ENCODE results near the gene TET1.
"Not testable (repeated sequence)": the region's sequence is repeated elsewhere in the genome, so short reads cannot be mapped to it uniquely, and the experiment has no call there.

TET1 gene

DNA sequence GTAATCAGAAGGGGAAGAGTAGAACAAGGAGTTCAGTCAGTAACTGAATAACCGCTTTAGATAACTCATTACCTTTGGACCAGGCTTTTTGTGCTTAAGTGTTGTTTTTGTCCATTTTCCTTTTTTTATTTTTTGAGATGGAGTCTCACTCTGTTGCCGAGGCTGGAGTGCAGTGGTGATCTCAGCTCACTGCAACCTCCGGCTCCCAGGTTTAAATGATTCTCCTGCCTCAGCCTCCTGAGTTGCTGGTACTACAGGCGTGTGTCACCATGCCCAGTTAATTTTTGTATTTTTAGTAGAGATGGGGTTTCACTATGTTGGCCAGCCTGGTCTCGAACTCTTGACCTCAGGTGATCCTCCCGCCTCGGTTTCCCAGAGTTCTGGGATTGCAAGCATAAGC is 175.6 kb downstream of the TET1 start:
- H3K27ac ChIP-seq (ENCODE audit: low read depth, low read length); H3K4me1 ChIP-seq (ENCODE audit: control insufficient read depth, insufficient read depth, low read length, unreplicated experiment); H3K4me3 ChIP-seq (ENCODE audit: low read depth, low read length); H3K27me3 ChIP-seq (ENCODE audit: insufficient read depth, low read length); H2AFZ ChIP-seq (ENCODE audit: low read length, unreplicated experiment): not testable (repeated sequence)
- Histone ChIP-seq H3K79me2 (ENCODE audit: control insufficient read depth, insufficient read depth, low read length, unreplicated experiment) (peaks cover 44% of the 10 kb centered on the region), H3K36me3 (ENCODE audit: insufficient read depth, low read length) (peaks cover 37% of the 10 kb centered on the region)

DNA sequence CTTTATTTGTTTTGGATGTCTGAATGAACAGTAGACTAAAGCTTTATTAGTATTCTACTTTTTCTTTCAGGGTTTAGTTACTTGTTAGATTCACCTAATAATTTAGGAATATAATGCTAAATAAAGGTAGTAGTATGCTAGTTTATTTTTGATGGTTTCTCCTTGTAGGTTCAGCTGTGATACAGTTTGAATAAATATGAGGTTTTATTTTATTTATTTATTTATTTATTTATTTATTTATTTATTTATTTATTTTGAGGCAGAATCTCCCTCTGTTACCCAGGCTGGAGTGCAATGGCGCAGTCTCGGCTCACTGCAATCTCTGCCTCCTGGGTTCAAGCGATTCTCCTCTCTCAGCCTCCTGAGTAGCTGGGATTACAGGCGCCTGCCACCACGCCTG is 180.5 kb downstream of the TET1 start:
- not testable (repeated sequence) for H3K4me3 ChIP-seq (ENCODE audit: low read depth, low read length)

DNA sequence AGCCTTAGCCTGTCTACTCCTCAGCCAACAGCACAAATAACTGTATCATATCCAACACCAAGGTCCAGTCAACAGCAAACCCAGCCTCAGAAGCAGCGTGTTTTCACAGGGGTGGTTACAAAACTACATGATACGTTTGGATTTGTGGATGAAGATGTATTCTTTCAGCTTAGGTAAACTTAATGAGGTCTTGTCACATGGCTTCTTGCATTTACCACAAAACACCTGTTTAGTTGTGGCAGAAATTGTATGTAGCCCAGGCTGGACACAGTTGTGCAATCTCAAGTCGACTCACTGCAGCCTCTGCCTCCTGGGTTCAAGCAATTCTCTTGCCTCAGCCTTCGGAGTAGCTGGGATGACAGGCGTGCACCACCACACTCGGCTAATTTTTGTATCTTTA is 182.3 kb downstream of the TET1 start:
- no peaks in the 10 kb centered on the region for H3K4me1 ChIP-seq (ENCODE audit: control insufficient read depth, insufficient read depth, low read length, unreplicated experiment)
- no peak overlapping the region for H2AFZ ChIP-seq (ENCODE audit: low read length, unreplicated experiment)
- peaks cover 3% of the 10 kb centered on the region for H3K79me2 ChIP-seq (ENCODE audit: control insufficient read depth, insufficient read depth, low read length, unreplicated experiment)
- H3K27me3 ChIP-seq (ENCODE audit: insufficient read depth, low read length), result no peaks in the 10 kb centered on the region
- peaks cover 29% of the 10 kb centered on the region for H3K36me3 ChIP-seq (ENCODE audit: insufficient read depth, low read length)
- H3K4me3 ChIP-seq (ENCODE audit: low read depth, low read length), result no peak overlapping the region
- H3K27ac ChIP-seq (ENCODE audit: low read depth, low read length), result no peak overlapping the region

More for the DNA sequence above, 180.5 kb downstream of the TET1 start:
- H3K4me1 ChIP-seq (ENCODE audit: control insufficient read depth, insufficient read depth, low read length, unreplicated experiment); H2AFZ ChIP-seq (ENCODE audit: low read length, unreplicated experiment); H3K27ac ChIP-seq (ENCODE audit: low read depth, low read length); H3K27me3 ChIP-seq (ENCODE audit: insufficient read depth, low read length); H3K79me2 ChIP-seq (ENCODE audit: control insufficient read depth, insufficient read depth, low read length, unreplicated experiment): not testable (repeated sequence)
- H3K36me3 ChIP-seq (ENCODE audit: insufficient read depth, low read length), result peaks cover 33% of the 10 kb centered on the region
